Measurements from ENCODE around the gene ARHGDIB. TPM values are rescaled to one million over a fixed set of nuclear protein-coding genes. Genes with fewer than 3 reads are reported as not detected.

ARHGDIB gene
- total RNA-seq, 1 donor from 2014 or later: 50.6 TPM

DNA sequence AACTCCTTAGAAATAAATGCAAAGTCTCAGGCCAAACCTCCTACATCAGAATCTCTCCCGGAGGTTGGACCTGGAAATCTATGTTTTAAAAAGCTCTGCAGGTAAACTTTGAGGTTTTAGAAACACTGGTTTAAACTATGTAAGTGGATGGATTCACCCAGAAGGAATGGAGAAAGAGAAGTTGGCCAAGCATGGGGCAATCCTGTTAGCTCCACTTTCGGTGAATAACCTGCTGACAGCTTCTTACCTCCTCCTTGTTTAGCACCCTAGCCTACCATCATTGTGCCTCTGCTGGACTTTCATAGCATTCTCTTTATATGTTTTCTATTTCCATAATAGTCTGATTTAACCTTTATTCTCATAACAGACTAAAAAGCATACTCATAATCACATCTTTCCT is 3.0 kb upstream of the ARHGDIB start:
- Histone ChIP-seq H3K9me3 (replicated peaks) (no peaks in the 10 kb centered on the region), H3K36me3 (no peaks in the 10 kb centered on the region), H3K4me3 (no peak overlapping the region), H3K4me1 (peaks cover 36% of the 10 kb centered on the region), H3K27me3 (ENCODE audit: low read depth) (no peaks in the 10 kb centered on the region), H3K27ac (replicated peaks) (no peak overlapping the region)
- DNase-seq: no peak
- intact Hi-C loops (cut with micrococcal nuclease): no loop called here
- no peak for TF ChIP-seq CTCF (IDR thresholded peaks at IDR 0.05; ENCODE audit: borderline replicate concordance)

GRCh38 chr12:14963520-14963919 is 2.1 kb upstream of the ARHGDIB start:
- intact Hi-C loops (cut with micrococcal nuclease): no loop called here
- peaks cover 45% of the 10 kb centered on the region for H3K4me1 ChIP-seq
- H3K9me3 ChIP-seq (replicated peaks): no peaks in the 10 kb centered on the region
- no peaks in the 10 kb centered on the region for H3K36me3 ChIP-seq
- no peak overlapping the region for H3K4me3 ChIP-seq
- DNase-seq: no peak
- H3K27ac ChIP-seq (replicated peaks): peak overlapping the region; percentile 92
- TF ChIP-seq CTCF (IDR thresholded peaks at IDR 0.05; ENCODE audit: borderline replicate concordance): no peak
- H3K27me3 ChIP-seq (ENCODE audit: low read depth): no peaks in the 10 kb centered on the region

DNA sequence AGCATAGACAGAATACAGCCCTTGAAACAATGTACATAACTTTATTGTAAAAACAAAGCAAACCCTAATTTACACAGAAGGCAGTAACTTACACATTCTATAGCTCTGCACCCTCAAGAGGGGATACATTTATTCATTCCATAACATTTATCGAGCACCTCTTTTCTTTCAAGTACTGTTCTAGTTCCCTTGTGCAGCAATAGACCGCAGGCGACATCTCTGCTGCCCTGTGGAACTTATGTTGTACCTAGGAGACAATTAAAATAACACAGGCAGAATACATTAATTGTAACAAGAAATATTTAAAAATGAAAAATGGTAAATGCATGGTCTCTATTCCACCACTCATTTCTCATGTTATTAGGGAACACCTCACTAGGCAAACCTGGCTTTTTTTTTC is 1.4 kb upstream of the ARHGDIB start:
- no peak for DNase-seq
- Histone ChIP-seq H3K27ac (replicated peaks) (peak overlapping the region; percentile 92), H3K36me3 (no peaks in the 10 kb centered on the region), H3K4me3 (peak overlapping the region; percentile 66), H3K9me3 (replicated peaks) (no peaks in the 10 kb centered on the region), H3K27me3 (ENCODE audit: low read depth) (no peaks in the 10 kb centered on the region), H3K4me1 (peaks cover 53% of the 10 kb centered on the region)
- no peak for TF ChIP-seq CTCF (IDR thresholded peaks at IDR 0.05; ENCODE audit: borderline replicate concordance)
- intact Hi-C loops (cut with micrococcal nuclease): no loop called here

DNA sequence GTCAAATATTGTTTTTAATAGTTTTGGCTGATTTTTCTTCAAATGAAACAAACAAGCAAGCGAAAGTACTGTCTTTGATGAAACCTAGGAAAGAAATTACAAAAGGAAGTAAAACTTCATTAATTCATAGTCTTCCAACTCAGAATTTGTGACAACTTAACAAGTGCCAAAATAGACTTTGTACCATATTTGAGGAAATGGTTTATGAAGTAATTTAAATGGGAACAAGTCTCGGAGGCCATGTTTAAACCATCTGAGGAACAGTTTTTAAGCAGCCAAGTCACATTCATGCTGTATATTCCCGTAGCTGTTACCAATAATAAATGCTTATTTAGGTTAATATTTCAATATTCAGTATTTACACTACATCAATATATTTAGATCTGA is 745 bp upstream of the ARHGDIB start:
- no peak for TF ChIP-seq CTCF (IDR thresholded peaks at IDR 0.05; ENCODE audit: borderline replicate concordance)
- Histone ChIP-seq H3K27me3 (ENCODE audit: low read depth) (no peaks in the 10 kb centered on the region), H3K4me3 (peak overlapping the region; percentile 66), H3K4me1 (peaks cover 59% of the 10 kb centered on the region), H3K36me3 (no peaks in the 10 kb centered on the region), H3K9me3 (replicated peaks) (no peaks in the 10 kb centered on the region), H3K27ac (replicated peaks) (peak overlapping the region; percentile 92)
- DNase-seq: no peak
- intact Hi-C loops (cut with micrococcal nuclease): no loop called here

- intact Hi-C loops (cut with micrococcal nuclease): no loop called here
- no peak for TF ChIP-seq CTCF (IDR thresholded peaks at IDR 0.05; ENCODE audit: borderline replicate concordance)
- DNase-seq: peak; percentile 55
- H3K9me3 ChIP-seq (replicated peaks): no peaks in the 10 kb centered on the region
- peak overlapping the region; percentile 92 for H3K27ac ChIP-seq (replicated peaks)
- peaks cover 72% of the 10 kb centered on the region for H3K4me1 ChIP-seq
- H3K36me3 ChIP-seq: no peaks in the 10 kb centered on the region
- peak overlapping the region; percentile 66 for H3K4me3 ChIP-seq
- H3K27me3 ChIP-seq (ENCODE audit: low read depth): no peaks in the 10 kb centered on the region
Measured at GRCh38 chr12:14960548-14961465, 594 bp downstream of the ARHGDIB start.
